ENCODE measurements around the gene CTH.
"Not testable (repeated sequence)": the region's sequence is repeated elsewhere in the genome, so short reads cannot be mapped to it uniquely, and the experiment has no call there.

Gene CTH

GRCh38 chr1:70409136-70409535 is 1.9 kb upstream of the CTH start:
- no peak for DNase-seq (ENCODE audit: low spot score)

GRCh38 chr1:70411360-70411844 is 334 bp downstream of the CTH start:
- DNase-seq (ENCODE audit: low spot score) = no peak

GRCh38 chr1:70415882-70416281 is 4.8 kb downstream of the CTH start:
- no peak for DNase-seq (ENCODE audit: low spot score)

GRCh38 chr1:70418973-70419734 is 8.1 kb downstream of the CTH start:
- not testable (repeated sequence) for DNase-seq (ENCODE audit: low spot score)

- DNase-seq (ENCODE audit: low spot score) = no peak
Observed at GRCh38 chr1:70420320-70420719, 9.3 kb downstream of the CTH start.

- no peak for DNase-seq (ENCODE audit: low spot score)
Observed at GRCh38 chr1:70426154-70427131, 15.4 kb downstream of the CTH start.

- DNase-seq (ENCODE audit: low spot score) = no peak
Observed at GRCh38 chr1:70427976-70428375, 16.9 kb downstream of the CTH start.

- DNase-seq (ENCODE audit: low spot score) = no peak
Observed at GRCh38 chr1:70429219-70429618, 18.2 kb downstream of the CTH start.

- no peak for DNase-seq (ENCODE audit: low spot score)
Observed at GRCh38 chr1:70429757-70430156, 18.7 kb downstream of the CTH start.

GRCh38 chr1:70431317-70431716 is 20.2 kb downstream of the CTH start:
- DNase-seq (ENCODE audit: low spot score) = no peak

- DNase-seq (ENCODE audit: low spot score) = no peak
Observed at GRCh38 chr1:70431874-70432273, 20.8 kb downstream of the CTH start.

GRCh38 chr1:70434253-70434859 is 23.3 kb downstream of the CTH start:
- DNase-seq (ENCODE audit: low spot score) = no peak

GRCh38 chr1:70436622-70437251 is 25.7 kb downstream of the CTH start:
- DNase-seq (ENCODE audit: low spot score) = no peak

- DNase-seq (ENCODE audit: low spot score) = peak; percentile 27
Observed at GRCh38 chr1:70438529-70438928, 27.5 kb downstream of the CTH start.

GRCh38 chr1:70440642-70441391 is 29.7 kb downstream of the CTH start:
- DNase-seq (ENCODE audit: low spot score) = no peak

- no peak for DNase-seq (ENCODE audit: low spot score)
Observed at GRCh38 chr1:70441392-70442035, 30.4 kb downstream of the CTH start.

- DNase-seq (ENCODE audit: low spot score) = no peak
Observed at GRCh38 chr1:70442490-70442889, 31.4 kb downstream of the CTH start.

- no peak for DNase-seq (ENCODE audit: low spot score)
Observed at GRCh38 chr1:70443739-70444138, 32.7 kb downstream of the CTH start.

- no peak for DNase-seq (ENCODE audit: low spot score)
Observed at GRCh38 chr1:70449049-70449448, 38.0 kb downstream of the CTH start.

GRCh38 chr1:70452164-70452939 is 41.3 kb downstream of the CTH start:
- not testable (repeated sequence) for DNase-seq (ENCODE audit: low spot score)

Data from activated CD4-positive, alpha-beta T cell treated with anti-CD3 and anti-CD28 coated beads, Interleukin-2, Interleukin-4, amounts not matched to agents 100 ng/mL and 50 ng/mL, durations not matched to agents 16 hours and 8 hours (primary cell).